Spleen (tissue), 7 donors: ENCODE measurements around the gene HDAC9.

ENCODE experiments used
- CTCF ChIP-seq, 11 experiments: fragments of 200-600 bp in 7 of 11; fragments of 450-650 bp in 4 of 11; sonication (generic) in 4 of 11; IDR thresholded peaks in 8 of 11; conservative IDR thresholded peaks in 3 of 11; 1 replicate in 7 of 11; 2 replicates in 4 of 11; pipeline versions ENCODE4 v1.4.0 to v1.8.0; 2016 to 2021; ENCODE audit warnings: antibody characterized with exemption in 11 of 11, inconsistent platforms in 4 of 11, mild to moderate bottlenecking in 1 of 11
- POLR2A ChIP-seq, 3 donors: fragments of 450-650 bp; IDR thresholded peaks; one replicate each; pipeline ENCODE4 v1.5.1; 2017; ENCODE audit warnings: antibody characterized with exemption in 3 of 3, mild to moderate bottlenecking in 1 of 3
- POLR2AphosphoS5 ChIP-seq, 3 donors: sonication (generic); formaldehyde crosslinking; IDR thresholded peaks; one replicate each; pipeline ENCODE4 v1.5.1; 2017; ENCODE audit warnings: antibody characterized with exemption in 3 of 3
- donor health status: DM: no; HTN: no; CAD: no; lungs with moderate emphysema.
- donor health status: DM: no; HTN: no; CAD: no.
- donor health status: DM: no; HTN: no; CAD: no.

- TF ChIP-seq CTCF (IDR thresholded peaks at IDR 0.05 in 8 of 11, conservative IDR thresholded peaks at IDR 0.05 in 3 of 11) = no peak
- no peak for TF ChIP-seq POLR2A (IDR thresholded peaks at IDR 0.05)
- no peak for TF ChIP-seq POLR2AphosphoS5 (IDR thresholded peaks at IDR 0.05)
Measured at GRCh38 chr7:18821554-18821953, 326.0 kb downstream of the HDAC9 start.
